VCaP (cell line): ENCODE results near the gene SAMD7.
A peak's percentile ranks its signal among the peaks of the same experiment; 100 is the strongest.

Experiments used
- H3K27ac ChIP-seq: fragments of 450-650 bp; 2 replicates; pipeline ENCODE4 v1.5.1; 2017
- CTCF ChIP-seq: fragments of 450-650 bp; conservative IDR thresholded peaks from 2 replicates; pipeline ENCODE4 v1.5.1; 2017; ENCODE audit warnings: mild to moderate bottlenecking, moderate library complexity

SAMD7 gene

DNA sequence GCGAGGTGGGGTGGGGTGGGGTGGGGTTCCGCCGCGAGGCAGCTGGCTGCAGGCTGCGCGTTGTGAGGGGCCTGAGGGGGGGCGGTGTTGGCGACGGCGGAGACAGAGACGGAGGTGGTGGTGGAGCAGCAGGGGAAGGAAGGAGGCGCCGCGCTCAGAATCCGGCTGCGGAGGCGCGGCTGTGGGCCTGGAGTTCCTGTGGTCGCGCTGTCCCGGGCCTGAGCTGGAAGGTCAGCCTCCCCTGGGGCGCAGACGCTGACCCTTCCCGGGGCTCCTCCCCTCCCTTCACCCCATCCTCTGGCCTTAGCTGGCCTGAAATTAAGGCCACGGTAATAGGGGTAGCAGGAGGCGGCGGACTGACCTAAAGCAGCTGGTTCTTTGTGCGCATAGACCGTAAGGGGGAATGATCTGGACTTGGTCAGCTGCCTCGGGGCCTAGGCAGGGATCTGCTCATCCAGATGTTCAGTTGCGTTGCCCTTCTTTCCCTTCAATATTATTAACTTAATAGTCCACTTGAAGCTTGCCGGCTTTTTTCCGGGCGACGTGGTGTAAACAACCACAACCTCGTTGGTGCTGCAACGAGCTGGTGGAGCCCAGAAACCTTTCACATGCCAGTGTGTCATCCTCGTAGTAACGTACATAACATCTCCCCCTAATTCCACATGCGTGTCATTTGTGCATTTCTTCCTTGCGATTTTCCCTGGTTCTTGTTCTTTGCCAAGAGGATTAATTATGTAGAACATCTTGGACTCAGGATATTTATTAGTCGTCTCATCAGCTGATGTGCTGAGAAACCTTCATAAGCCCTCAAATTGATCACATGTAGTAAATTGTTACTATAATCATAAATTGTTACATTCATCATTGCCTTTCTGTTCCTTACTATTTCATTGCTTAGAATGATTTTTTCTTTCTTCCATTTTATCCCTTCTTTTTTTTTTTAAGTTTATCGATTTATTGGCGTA is 55.9 kb downstream of the SAMD7 start:
- peak overlapping the region; percentile 89 for H3K27ac ChIP-seq
- TF ChIP-seq CTCF = no peak

- TF ChIP-seq CTCF = no peak
- H3K27ac ChIP-seq = 0 out of 2 replicates have a peak overlapping the region, but pooled peaks have one; percentile 89
Measured at GRCh38 chr3:169968224-169968885, 57.0 kb downstream of the SAMD7 start.

GRCh38 chr3:169969174-169970095 is 58.1 kb downstream of the SAMD7 start:
- H3K27ac ChIP-seq = no peak overlapping the region
- no peak for TF ChIP-seq CTCF

DNA sequence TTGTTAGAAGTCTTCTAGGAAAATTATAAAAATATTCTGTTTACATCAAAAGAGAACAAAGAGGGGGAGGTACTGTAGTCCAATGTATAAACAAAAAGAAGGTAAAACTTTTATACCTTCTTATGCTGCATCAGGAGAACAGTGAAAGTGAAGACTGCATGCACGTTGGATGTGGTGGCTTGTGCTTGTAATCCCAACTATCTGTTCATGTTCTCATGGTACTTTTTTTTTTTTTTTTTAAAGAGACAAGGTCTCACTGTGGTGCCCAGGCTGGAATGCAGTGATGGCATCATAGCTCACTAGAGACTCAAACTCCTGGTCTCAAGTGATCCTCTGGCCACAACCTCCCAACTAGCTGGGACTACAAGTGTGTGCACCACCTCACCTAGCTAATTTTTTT is 59.5 kb downstream of the SAMD7 start:
- TF ChIP-seq CTCF = no peak
- H3K27ac ChIP-seq = no peak overlapping the region

DNA sequence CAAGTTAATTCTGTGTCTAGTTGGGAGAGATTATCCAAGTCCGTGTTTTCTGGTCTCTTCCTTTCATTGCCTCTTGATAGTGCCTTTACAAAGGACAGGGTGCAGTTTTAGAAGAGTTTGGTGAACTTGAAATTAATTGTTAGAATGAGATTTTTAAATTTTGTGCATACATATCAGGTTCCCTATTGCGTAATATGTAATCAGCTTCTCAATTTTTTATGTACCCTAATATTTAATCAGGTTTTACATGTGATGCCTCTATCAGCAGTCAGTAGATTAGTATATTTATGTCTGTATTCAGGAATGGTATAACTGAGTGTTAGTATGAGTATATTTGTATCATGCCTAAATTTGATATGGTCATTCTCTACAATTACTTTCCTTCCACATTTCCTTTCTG is 60.1 kb downstream of the SAMD7 start:
- no peak for TF ChIP-seq CTCF

DNA sequence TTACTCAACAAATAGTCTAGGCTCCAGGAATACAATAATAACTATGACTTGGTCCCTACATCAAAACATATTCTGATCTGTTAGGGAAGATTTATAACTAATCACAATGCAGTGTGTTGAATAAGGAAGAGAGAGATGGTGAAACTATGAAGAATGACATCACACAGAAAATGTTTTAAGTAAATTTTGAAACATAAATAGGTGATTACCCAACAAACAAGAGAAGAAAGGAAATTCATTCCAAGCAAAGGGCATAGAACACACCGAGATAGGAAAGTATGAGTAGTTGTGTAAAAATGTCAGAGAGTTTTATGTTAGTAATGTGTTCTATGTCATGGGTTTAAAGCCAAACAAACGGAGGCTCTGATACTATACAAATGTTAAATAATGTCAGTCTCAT is 68.7 kb downstream of the SAMD7 start:
- TF ChIP-seq CTCF = no peak
- no peak overlapping the region for H3K27ac ChIP-seq

More for the DNA sequence above, 60.1 kb downstream of the SAMD7 start:
- no peak overlapping the region for H3K27ac ChIP-seq

DNA sequence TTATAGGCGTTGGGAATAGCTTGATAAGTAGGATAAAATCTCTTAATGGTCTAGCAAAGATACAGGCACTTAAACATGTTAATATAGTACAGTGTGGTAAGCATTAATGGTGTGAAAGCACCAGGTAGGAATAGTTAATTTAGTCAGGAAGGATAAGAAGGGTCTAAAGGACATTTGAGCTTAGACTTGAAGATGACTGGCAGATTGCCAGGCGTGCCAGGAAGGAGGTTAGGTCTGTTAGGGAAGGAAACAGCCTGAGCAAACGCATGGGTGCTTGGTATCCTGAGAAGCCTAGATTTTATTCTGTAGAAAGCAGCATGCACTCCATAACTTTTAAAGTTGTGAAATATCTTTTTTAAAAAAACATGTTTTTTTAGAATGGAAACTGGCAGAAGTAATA is 72.9 kb downstream of the SAMD7 start:
- no peak for TF ChIP-seq CTCF
- H3K27ac ChIP-seq = no peak overlapping the region
